ENCODE data around the gene ARMH4.

Gene ARMH4

GRCh38 chr14:57974896-57975295, 177.1 kb downstream of the ARMH4 start:
- Histone ChIP-seq H3K27me3 (ENCODE audit: control insufficient read depth, insufficient read depth, low read length) (no peaks in the 10 kb centered on the region), H3K9ac (ENCODE audit: low read length) (no peak overlapping the region), H3K9me3 (ENCODE audit: control insufficient read depth, low read depth, low read length) (no peaks in the 10 kb centered on the region), H3K4me1 (ENCODE audit: control insufficient read depth, low read depth, low read length) (peaks cover 8% of the 10 kb centered on the region), H3K4me3 (ENCODE audit: low read length) (no peak overlapping the region), H3K36me3 (ENCODE audit: control insufficient read depth, low read depth, low read length) (no peaks in the 10 kb centered on the region), H3K27ac (ENCODE audit: low read length) (no peak overlapping the region)

- Histone ChIP-seq H3K4me3 (ENCODE audit: low read length) (no peak overlapping the region), H3K9me3 (ENCODE audit: control insufficient read depth, low read depth, low read length) (no peaks in the 10 kb centered on the region), H3K27me3 (ENCODE audit: control insufficient read depth, insufficient read depth, low read length) (no peaks in the 10 kb centered on the region), H3K4me1 (ENCODE audit: control insufficient read depth, low read depth, low read length) (peaks cover 8% of the 10 kb centered on the region), H3K27ac (ENCODE audit: low read length) (no peak overlapping the region), H3K36me3 (ENCODE audit: control insufficient read depth, low read depth, low read length) (no peaks in the 10 kb centered on the region), H3K9ac (ENCODE audit: low read length) (no peak overlapping the region)
These were observed 181.4 kb downstream of the ARMH4 start for GRCh38 chr14:57970594-57970993.

GRCh38 chr14:57970175-57970574, 181.8 kb downstream of the ARMH4 start:
- Histone ChIP-seq H3K9ac (ENCODE audit: low read length) (no peak overlapping the region), H3K36me3 (ENCODE audit: control insufficient read depth, low read depth, low read length) (no peaks in the 10 kb centered on the region), H3K27ac (ENCODE audit: low read length) (no peak overlapping the region), H3K4me3 (ENCODE audit: low read length) (no peak overlapping the region), H3K27me3 (ENCODE audit: control insufficient read depth, insufficient read depth, low read length) (no peaks in the 10 kb centered on the region), H3K9me3 (ENCODE audit: control insufficient read depth, low read depth, low read length) (no peaks in the 10 kb centered on the region), H3K4me1 (ENCODE audit: control insufficient read depth, low read depth, low read length) (peaks cover 6% of the 10 kb centered on the region)

- Histone ChIP-seq H3K4me3 (ENCODE audit: low read length) (no peak overlapping the region), H3K36me3 (ENCODE audit: control insufficient read depth, low read depth, low read length) (no peaks in the 10 kb centered on the region), H3K27ac (ENCODE audit: low read length) (no peak overlapping the region), H3K9me3 (ENCODE audit: control insufficient read depth, low read depth, low read length) (no peaks in the 10 kb centered on the region), H3K27me3 (ENCODE audit: control insufficient read depth, insufficient read depth, low read length) (no peaks in the 10 kb centered on the region), H3K4me1 (ENCODE audit: control insufficient read depth, low read depth, low read length) (peaks cover 17% of the 10 kb centered on the region), H3K9ac (ENCODE audit: low read length) (no peak overlapping the region)
These were observed 188.9 kb downstream of the ARMH4 start for GRCh38 chr14:57963071-57963470.

- H3K9ac ChIP-seq (ENCODE audit: low read length), result no peak overlapping the region
- no peak overlapping the region for H3K27ac ChIP-seq (ENCODE audit: low read length)
- no peak overlapping the region for H3K4me3 ChIP-seq (ENCODE audit: low read length)
- no peaks in the 10 kb centered on the region for H3K36me3 ChIP-seq (ENCODE audit: control insufficient read depth, low read depth, low read length)
- no peaks in the 10 kb centered on the region for H3K9me3 ChIP-seq (ENCODE audit: control insufficient read depth, low read depth, low read length)
- H3K27me3 ChIP-seq (ENCODE audit: control insufficient read depth, insufficient read depth, low read length), result no peaks in the 10 kb centered on the region
- H3K4me1 ChIP-seq (ENCODE audit: control insufficient read depth, low read depth, low read length), result peaks cover 17% of the 10 kb centered on the region
These were observed 189.5 kb downstream of the ARMH4 start for GRCh38 chr14:57962325-57963035.

GRCh38 chr14:57961786-57962060, 190.3 kb downstream of the ARMH4 start:
- no peaks in the 10 kb centered on the region for H3K27me3 ChIP-seq (ENCODE audit: control insufficient read depth, insufficient read depth, low read length)
- H3K9me3 ChIP-seq (ENCODE audit: control insufficient read depth, low read depth, low read length), result no peaks in the 10 kb centered on the region
- H3K9ac ChIP-seq (ENCODE audit: low read length), result no peak overlapping the region
- H3K4me1 ChIP-seq (ENCODE audit: control insufficient read depth, low read depth, low read length), result peaks cover 17% of the 10 kb centered on the region
- no peaks in the 10 kb centered on the region for H3K36me3 ChIP-seq (ENCODE audit: control insufficient read depth, low read depth, low read length)
- no peak overlapping the region for H3K27ac ChIP-seq (ENCODE audit: low read length)
- H3K4me3 ChIP-seq (ENCODE audit: low read length), result no peak overlapping the region

GRCh38 chr14:57960946-57961785, 190.8 kb downstream of the ARMH4 start:
- Histone ChIP-seq H3K4me3 (ENCODE audit: low read length) (no peak overlapping the region), H3K27ac (ENCODE audit: low read length) (no peak overlapping the region), H3K36me3 (ENCODE audit: control insufficient read depth, low read depth, low read length) (no peaks in the 10 kb centered on the region), H3K9ac (ENCODE audit: low read length) (no peak overlapping the region), H3K9me3 (ENCODE audit: control insufficient read depth, low read depth, low read length) (no peaks in the 10 kb centered on the region), H3K27me3 (ENCODE audit: control insufficient read depth, insufficient read depth, low read length) (no peaks in the 10 kb centered on the region), H3K4me1 (ENCODE audit: control insufficient read depth, low read depth, low read length) (peaks cover 17% of the 10 kb centered on the region)

GRCh38 chr14:57957441-57957840, 194.6 kb downstream of the ARMH4 start:
- no peak overlapping the region for H3K4me3 ChIP-seq (ENCODE audit: low read length)
- H3K9me3 ChIP-seq (ENCODE audit: control insufficient read depth, low read depth, low read length), result no peaks in the 10 kb centered on the region
- peaks cover 8% of the 10 kb centered on the region for H3K4me1 ChIP-seq (ENCODE audit: control insufficient read depth, low read depth, low read length)
- no peak overlapping the region for H3K27ac ChIP-seq (ENCODE audit: low read length)
- H3K9ac ChIP-seq (ENCODE audit: low read length), result no peak overlapping the region
- no peaks in the 10 kb centered on the region for H3K27me3 ChIP-seq (ENCODE audit: control insufficient read depth, insufficient read depth, low read length)
- no peaks in the 10 kb centered on the region for H3K36me3 ChIP-seq (ENCODE audit: control insufficient read depth, low read depth, low read length)
